ENCODE data around the gene CD40. TPM values are rescaled to one million over a fixed set of nuclear protein-coding genes. Genes with fewer than 3 reads are reported as not detected.

CD40 gene
- total and polyA plus RNA-seq, 2 of the 4 experiments (the other 2 are of a cell fraction) = 0.36 to 0.92 TPM

DNA sequence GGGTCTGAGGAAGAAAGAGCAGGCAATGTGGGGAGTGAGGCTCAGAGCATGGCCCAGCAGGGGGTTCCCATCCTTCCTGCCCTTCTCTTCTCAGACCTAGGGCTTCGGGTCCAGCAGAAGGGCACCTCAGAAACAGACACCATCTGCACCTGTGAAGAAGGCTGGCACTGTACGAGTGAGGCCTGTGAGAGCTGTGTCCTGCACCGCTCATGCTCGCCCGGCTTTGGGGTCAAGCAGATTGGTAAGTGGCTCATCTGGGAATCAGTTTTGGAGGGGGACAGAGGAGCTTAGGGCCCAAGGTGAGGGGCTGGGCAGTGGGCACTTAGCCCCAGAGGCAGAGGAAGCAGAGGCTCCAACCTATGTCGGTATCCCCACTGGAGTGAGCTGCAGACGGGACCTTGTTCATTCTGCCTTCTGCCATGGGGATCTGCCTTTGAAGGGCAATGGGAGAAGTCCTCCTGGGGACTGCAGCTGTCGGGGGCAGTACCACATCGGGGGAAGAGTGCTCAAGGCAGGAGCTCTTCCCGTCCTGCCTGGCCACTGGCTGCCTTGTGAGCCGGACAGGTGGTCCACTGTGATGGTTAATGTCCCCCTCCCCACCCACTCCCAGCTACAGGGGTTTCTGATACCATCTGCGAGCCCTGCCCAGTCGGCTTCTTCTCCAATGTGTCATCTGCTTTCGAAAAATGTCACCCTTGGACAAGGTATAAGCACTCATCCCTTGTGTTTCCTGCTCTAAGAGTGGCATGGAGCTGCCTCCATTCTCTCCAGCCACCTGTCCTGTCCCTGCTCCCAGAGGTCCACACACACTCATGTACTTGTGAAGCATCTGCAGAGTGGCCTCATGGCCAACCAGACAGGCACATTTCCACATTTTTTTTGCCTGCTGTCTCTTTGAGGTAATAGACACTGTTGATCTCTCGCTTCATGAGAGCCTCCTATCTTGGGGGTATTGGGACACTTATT is 4.7 kb downstream of the CD40 start:
- intact Hi-C loops (cut with micrococcal nuclease) = no loop called here
- Histone ChIP-seq H3K4me2 (ENCODE audit: low read depth, low read length) (no peak overlapping the region), H2BK20ac (ENCODE audit: low read depth, low read length) (no peak overlapping the region), H3K18ac (ENCODE audit: low read depth, low read length) (no peak overlapping the region), H3K36me3 (ENCODE audit: control insufficient read depth, insufficient read depth, low read length) (no peaks in the 10 kb centered on the region), H4K5ac (ENCODE audit: low read depth, low read length) (no peak overlapping the region), H4K8ac (ENCODE audit: low read depth in 2 of 2, low read length in 2 of 2) (no peak overlapping the region), H3K27me3 (ENCODE audit: control insufficient read depth, insufficient read depth, low read length) (peaks cover 15% of the 10 kb centered on the region), H2BK120ac (ENCODE audit: low read depth, low read length) (no peak overlapping the region), H2AFZ (replicated peaks; ENCODE audit: low read length, poor library complexity) (no peak overlapping the region), H3K56ac (ENCODE audit: extremely low read depth, insufficient read depth, low read length) (no peak overlapping the region), H3K4me1 (ENCODE audit: control insufficient read depth, insufficient read depth, low read length) (no peaks in the 10 kb centered on the region), H2BK5ac (ENCODE audit: low read depth, low read length, poor library complexity, severe bottlenecking) (no peak overlapping the region), H3K4me3 (ENCODE audit: insufficient read depth, low read depth, low read length) (no peak overlapping the region), H3K9ac (ENCODE audit: low read depth, low read length) (no peak overlapping the region), H3K14ac (replicated peaks; ENCODE audit: low read depth, low read length) (no peak overlapping the region), H2AK5ac (ENCODE audit: low read depth, low read length) (no peak overlapping the region), H2BK15ac (ENCODE audit: low read depth, low read length) (no peak overlapping the region), H3K4ac (ENCODE audit: low read depth, low read length) (no peak overlapping the region), H3K79me1 (ENCODE audit: low read depth in 1 of 2, low read length in 2 of 2) (no peaks in the 10 kb centered on the region), H3K9me1 (ENCODE audit: insufficient read depth, low read length) (no peaks in the 10 kb centered on the region), H2AK9ac (replicated peaks; ENCODE audit: low read depth, low read length, poor library complexity) (no peak overlapping the region), H4K20me1 (ENCODE audit: insufficient read depth, low read length) (no peaks in the 10 kb centered on the region), H3K9me3 (ENCODE audit: control insufficient read depth, insufficient read depth, low read length) (no peaks in the 10 kb centered on the region), H3K27ac (ENCODE audit: insufficient read depth, low read length) (no peak overlapping the region), H4K91ac (ENCODE audit: insufficient read depth, low read depth, low read length) (no peak overlapping the region), H3K23ac (ENCODE audit: low read depth, low read length) (no peak overlapping the region)
- no peak for ATAC-seq (ENCODE audit: low read depth)
- BruUV-seq (replicated peaks) = no TSS peak
- CTCF ChIA-PET = interaction anchor here (0.6 kb wide), 1 partner anchor 148 kb away, joined by 3 read pairs; no protein-coding TSS in a partner anchor
- WGBS, 2 experiments (ENCODE audit: extremely low coverage in 2 of 2, insufficient read length in 1 of 2) = 83% methylated on average over 2 of the region's 15 CpGs; no CpG with 5 or more reads in 1 of the 2 experiments
- POLR2A ChIA-PET (ENCODE audit: unreplicated experiment) = no interaction called here
- dilution Hi-C loops (cut with HindIII; ENCODE audit: low sequenced_read_pairs, unreplicated experiment) = no loop called here
- DNase-seq = no peak
- in situ Hi-C loops (cut with MboI; ENCODE audit: low sequenced_read_pairs) = no loop called here
- no peak for TF ChIP-seq MAZ (IDR thresholded peaks at IDR 0.05; ENCODE audit: borderline replicate concordance, low read depth, low read length)
- no peak for TF ChIP-seq BHLHE40 (IDR thresholded peaks at IDR 0.05; ENCODE audit: low read depth, low read length)
- no peak for TF ChIP-seq POLR2A (IDR thresholded peaks at IDR 0.05; ENCODE audit: low read depth, low read length)
- TF ChIP-seq RCOR1 (IDR thresholded peaks at IDR 0.05; ENCODE audit: insufficient replicate concordance, low read length) = no peak
- TF ChIP-seq RAD21 (IDR thresholded peaks at IDR 0.05; ENCODE audit: low read length) = no peak
- TF ChIP-seq, protein P1, sequence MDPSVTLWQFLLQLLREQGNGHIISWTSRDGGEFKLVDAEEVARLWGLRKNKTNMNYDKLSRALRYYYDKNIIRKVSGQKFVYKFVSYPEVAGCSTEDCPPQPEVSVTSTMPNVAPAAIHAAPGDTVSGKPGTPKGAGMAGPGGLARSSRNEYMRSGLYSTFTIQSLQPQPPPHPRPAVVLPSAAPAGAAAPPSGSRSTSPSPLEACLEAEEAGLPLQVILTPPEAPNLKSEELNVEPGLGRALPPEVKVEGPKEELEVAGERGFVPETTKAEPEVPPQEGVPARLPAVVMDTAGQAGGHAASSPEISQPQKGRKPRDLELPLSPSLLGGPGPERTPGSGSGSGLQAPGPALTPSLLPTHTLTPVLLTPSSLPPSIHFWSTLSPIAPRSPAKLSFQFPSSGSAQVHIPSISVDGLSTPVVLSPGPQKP (IDR thresholded peaks at IDR 0.05; ENCODE audit: borderline replicate concordance, low read depth, low read length) = no peak
- no peak for TF ChIP-seq MXI1 (IDR thresholded peaks at IDR 0.05; ENCODE audit: borderline replicate concordance, low read depth, low read length)
- TF ChIP-seq, protein P2, sequence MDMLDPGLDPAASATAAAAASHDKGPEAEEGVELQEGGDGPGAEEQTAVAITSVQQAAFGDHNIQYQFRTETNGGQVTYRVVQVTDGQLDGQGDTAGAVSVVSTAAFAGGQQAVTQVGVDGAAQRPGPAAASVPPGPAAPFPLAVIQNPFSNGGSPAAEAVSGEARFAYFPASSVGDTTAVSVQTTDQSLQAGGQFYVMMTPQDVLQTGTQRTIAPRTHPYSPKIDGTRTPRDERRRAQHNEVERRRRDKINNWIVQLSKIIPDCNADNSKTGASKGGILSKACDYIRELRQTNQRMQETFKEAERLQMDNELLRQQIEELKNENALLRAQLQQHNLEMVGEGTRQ (IDR thresholded peaks at IDR 0.05; ENCODE audit: low read depth, low read length) = no peak
- TF ChIP-seq RFX5 (IDR thresholded peaks at IDR 0.05; ENCODE audit: low read depth, low read length) = no peak
- TF ChIP-seq, protein P3, sequence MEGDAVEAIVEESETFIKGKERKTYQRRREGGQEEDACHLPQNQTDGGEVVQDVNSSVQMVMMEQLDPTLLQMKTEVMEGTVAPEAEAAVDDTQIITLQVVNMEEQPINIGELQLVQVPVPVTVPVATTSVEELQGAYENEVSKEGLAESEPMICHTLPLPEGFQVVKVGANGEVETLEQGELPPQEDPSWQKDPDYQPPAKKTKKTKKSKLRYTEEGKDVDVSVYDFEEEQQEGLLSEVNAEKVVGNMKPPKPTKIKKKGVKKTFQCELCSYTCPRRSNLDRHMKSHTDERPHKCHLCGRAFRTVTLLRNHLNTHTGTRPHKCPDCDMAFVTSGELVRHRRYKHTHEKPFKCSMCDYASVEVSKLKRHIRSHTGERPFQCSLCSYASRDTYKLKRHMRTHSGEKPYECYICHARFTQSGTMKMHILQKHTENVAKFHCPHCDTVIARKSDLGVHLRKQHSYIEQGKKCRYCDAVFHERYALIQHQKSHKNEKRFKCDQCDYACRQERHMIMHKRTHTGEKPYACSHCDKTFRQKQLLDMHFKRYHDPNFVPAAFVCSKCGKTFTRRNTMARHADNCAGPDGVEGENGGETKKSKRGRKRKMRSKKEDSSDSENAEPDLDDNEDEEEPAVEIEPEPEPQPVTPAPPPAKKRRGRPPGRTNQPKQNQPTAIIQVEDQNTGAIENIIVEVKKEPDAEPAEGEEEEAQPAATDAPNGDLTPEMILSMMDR (conservative IDR thresholded peaks at IDR 0.05; ENCODE audit: low read depth, low read length) = no peak
- TF ChIP-seq SMC3 (IDR thresholded peaks at IDR 0.05; ENCODE audit: low read depth, low read length) = no peak

All from IMR-90 (cell line).